GM12892 (cell line): ENCODE results near the gene HSP90AA1.

ENCODE experiments used
- POLR2A ChIP-seq: IDR thresholded peaks from 2 replicates; pipeline ENCODE4 v1.6.1; 2011; ENCODE audit warnings: low read depth, low read length, control low read depth
- POLR2AphosphoS5 ChIP-seq: IDR thresholded peaks from 2 replicates; pipeline ENCODE4 v1.6.1; 2011; ENCODE audit warnings: low read depth, low read length, control low read depth

- TF ChIP-seq POLR2A (no peak), POLR2AphosphoS5 (no peak)
Observed at GRCh38 chr14:102058146-102058545, 28.7 kb downstream of the HSP90AA1 start.
